Measurements from ENCODE around the gene BOLA1. TPM values are rescaled to one million over a fixed set of nuclear protein-coding genes. Genes with fewer than 3 reads are reported as not detected.

BOLA1 gene
- total and polyA plus RNA-seq, 2 donors = 33.3 to 44.7 TPM

- Histone ChIP-seq H3K4me1 (ENCODE audit: control insufficient read depth in 2 of 2, insufficient read depth in 2 of 2, low read length in 2 of 2) (peaks cover 4 to 16% of the 10 kb centered on the region in 2 donors), H3K27ac (ENCODE audit: low read depth in 1 of 2, low read length in 1 of 2) (no peak overlapping the region), H3K4me3 (ENCODE audit: low read length in 2 of 2) (no peak overlapping the region), H3K36me3 (ENCODE audit: control insufficient read depth in 2 of 2, insufficient read depth in 2 of 2, low read length in 1 of 2) (peaks cover 2 to 11% of the 10 kb centered on the region in 2 donors), H3K27me3 (ENCODE audit: control insufficient read depth in 2 of 2, insufficient read depth in 1 of 2, low read length in 1 of 2) (no peaks in the 10 kb centered on the region), H3K9me3 (ENCODE audit: control insufficient read depth in 2 of 2, insufficient read depth in 1 of 2, low read length in 1 of 2) (no peaks in the 10 kb centered on the region)
- 97% methylated on average over 4 of the region's 4 CpGs for WGBS
- DNase-seq (ENCODE audit: low read depth in 6 of 9, low spot score in 9 of 9) = no peak
These were observed 45.8 kb downstream of the BOLA1 start for GRCh38 chr1:149945206-149945605.

- Histone ChIP-seq H3K27ac (ENCODE audit: low read depth in 1 of 2, low read length in 1 of 2) (no peak overlapping the region), H3K36me3 (ENCODE audit: control insufficient read depth in 2 of 2, insufficient read depth in 2 of 2, low read length in 1 of 2) (peaks cover 2 to 3% of the 10 kb centered on the region in 2 donors), H3K4me1 (ENCODE audit: control insufficient read depth in 2 of 2, insufficient read depth in 2 of 2, low read length in 2 of 2) (no peaks in the 10 kb centered on the region), H3K4me3 (ENCODE audit: low read length in 2 of 2) (no peak overlapping the region), H3K9me3 (ENCODE audit: control insufficient read depth in 2 of 2, insufficient read depth in 1 of 2, low read length in 1 of 2) (no peaks in the 10 kb centered on the region), H3K27me3 (ENCODE audit: control insufficient read depth in 2 of 2, insufficient read depth in 1 of 2, low read length in 1 of 2) (no peaks in the 10 kb centered on the region)
- no peak for DNase-seq (ENCODE audit: low read depth in 6 of 9, low spot score in 9 of 9)
- 93% methylated on average over 6 of the region's 6 CpGs for WGBS
These were observed 50.5 kb downstream of the BOLA1 start for GRCh38 chr1:149949911-149950310.

Other genes with a start within 250 kb of the BOLA1 start
- 2.7 TPM for gene FCGR1A, start 116.9 kb upstream of the BOLA1 start, total RNA-seq
- 27.7 TPM for gene FCGR1A, start 116.9 kb upstream of the BOLA1 start, polyA plus RNA-seq
- 1.8 TPM for gene SV2A, start 18.3 kb downstream of the BOLA1 start, total RNA-seq
- gene SV2A, start 18.3 kb downstream of the BOLA1 start, polyA plus RNA-seq = 2.0 TPM
- 8.3 TPM for gene SF3B4, start 28.2 kb downstream of the BOLA1 start, total RNA-seq
- gene SF3B4, start 28.2 kb downstream of the BOLA1 start, polyA plus RNA-seq = 28.6 TPM
- gene MTMR11, start 37.3 kb downstream of the BOLA1 start, total RNA-seq = 0.90 TPM
- gene MTMR11, start 37.3 kb downstream of the BOLA1 start, polyA plus RNA-seq = 2.7 TPM
- gene OTUD7B, start 111.2 kb downstream of the BOLA1 start, total RNA-seq = 1.8 TPM
- gene OTUD7B, start 111.2 kb downstream of the BOLA1 start, polyA plus RNA-seq = 2.8 TPM
- 36.7 TPM for gene VPS45, start 168.2 kb downstream of the BOLA1 start, total RNA-seq
- 26.1 TPM for gene VPS45, start 168.2 kb downstream of the BOLA1 start, polyA plus RNA-seq

All from thymus (tissue), 11 donors.